Loucy (cell line): ENCODE measurements around the gene MATN4.

Source experiments
- H2AFZ ChIP-seq: fragments of 200-600 bp; sonication (generic); 2 replicates; pipeline ENCODE4 v1.6.0; 2016; ENCODE audit warnings: antibody characterized with exemption, mild to moderate bottlenecking, low read length, moderate library complexity
- H3F3A ChIP-seq: fragments of 200-600 bp; 2 replicates; pipeline ENCODE4 v1.6.0; 2016; ENCODE audit warnings: antibody characterized with exemption, low read depth, mild to moderate bottlenecking
- H3K27me3 ChIP-seq: fragments of 200-600 bp; sonication (generic); 2 replicates; pipeline ENCODE4 v1.6.1; 2014; ENCODE audit warnings: low read length, mild to moderate bottlenecking; ENCODE audit not compliant: insufficient read depth, poor library complexity, severe bottlenecking
- H3K36me3 ChIP-seq: fragments of 200-600 bp; sonication (generic); 2 replicates; pipeline ENCODE4 v1.6.1; 2016; ENCODE audit warnings: low read length; ENCODE audit not compliant: insufficient read depth
- H3K4me1 ChIP-seq: fragments of 200-600 bp; sonication (generic); 2 replicates; pipeline ENCODE4 v1.5.1; 2014; ENCODE audit warnings: low read length, mild to moderate bottlenecking; ENCODE audit not compliant: insufficient read depth, poor library complexity, severe bottlenecking
- H3K4me2 ChIP-seq: fragments of 200-600 bp; sonication (generic); 2 replicates; pipeline ENCODE4 v1.6.0; 2014; ENCODE audit warnings: antibody characterized with exemption, low read length, low read depth, mild to moderate bottlenecking; ENCODE audit not compliant: poor library complexity, severe bottlenecking
- H3K4me3 ChIP-seq: fragments of 200-600 bp; sonication (generic); 2 replicates; pipeline ENCODE4 v1.5.1; 2014; ENCODE audit warnings: low read length, mild to moderate bottlenecking, mixed read lengths; ENCODE audit not compliant: poor library complexity, severe bottlenecking
- H3K79me2 ChIP-seq: fragments of 200-600 bp; sonication (generic); 2 replicates; pipeline ENCODE4 v1.6.1; 2014; ENCODE audit warnings: low read length; ENCODE audit not compliant: insufficient read depth
- H3K9ac ChIP-seq: fragments of 200-600 bp; sonication (generic); 2 replicates; pipeline ENCODE4 v1.6.0; 2014; ENCODE audit warnings: mild to moderate bottlenecking, low read depth, low read length, moderate library complexity; ENCODE audit not compliant: poor library complexity, severe bottlenecking
- H3K9me2 ChIP-seq: fragments of 200-600 bp; sonication (generic); replicated peaks from 2 replicates; pipeline ENCODE4 v1.6.1; 2016; ENCODE audit warnings: low read depth, low read length, mixed read lengths
- H3K9me3 ChIP-seq: fragments of 200-600 bp; sonication (generic); 2 replicates; pipeline ENCODE4 v1.6.1; 2014; ENCODE audit warnings: mild to moderate bottlenecking, antibody characterized with exemption, low read length, low read depth; ENCODE audit not compliant: insufficient read depth
- H4K20me1 ChIP-seq: fragments of 200-600 bp; sonication (generic); 2 replicates; pipeline ENCODE4 v1.6.0; 2014; ENCODE audit warnings: antibody characterized with exemption, low read length, mild to moderate bottlenecking; ENCODE audit not compliant: insufficient read depth, poor library complexity, severe bottlenecking
- EZH2phosphoT487 ChIP-seq: fragments of 200-600 bp; IDR thresholded peaks from 2 replicates; pipeline ENCODE4 v1.6.1; 2018; ENCODE audit warnings: antibody characterized with exemption, mild to moderate bottlenecking, moderate library complexity, borderline replicate concordance
- TF ChIP-seq, protein P1 (sequence below): fragments of 200-600 bp; sonication (generic); conservative IDR thresholded peaks from 2 replicates; pipeline ENCODE4 v1.5.1; 2014; ENCODE audit warnings: mild to moderate bottlenecking, antibody characterized with exemption, low read length

Gene MATN4

DNA sequence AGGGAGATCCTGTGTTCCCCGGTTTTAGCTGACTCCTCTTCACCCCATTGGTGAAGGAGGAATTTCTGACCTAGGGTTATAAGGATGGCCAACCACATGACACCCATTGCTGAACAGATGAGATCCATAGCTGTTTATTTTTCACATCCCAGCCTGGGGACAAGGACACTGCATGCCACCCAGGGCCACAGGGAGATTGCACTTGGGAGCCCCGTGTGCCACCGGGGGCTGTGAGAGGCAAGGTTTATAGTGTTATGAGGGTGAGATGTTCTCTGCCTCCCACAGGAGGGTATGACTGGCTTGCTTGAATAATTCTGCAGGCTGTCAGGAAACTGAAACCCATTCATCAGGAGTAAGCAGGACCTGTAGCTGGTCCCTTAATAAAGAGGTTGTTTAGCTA, 39.0 kb downstream of the MATN4 start:
- no peak for TF ChIP-seq EZH2phosphoT487
- TF ChIP-seq, protein P1, sequence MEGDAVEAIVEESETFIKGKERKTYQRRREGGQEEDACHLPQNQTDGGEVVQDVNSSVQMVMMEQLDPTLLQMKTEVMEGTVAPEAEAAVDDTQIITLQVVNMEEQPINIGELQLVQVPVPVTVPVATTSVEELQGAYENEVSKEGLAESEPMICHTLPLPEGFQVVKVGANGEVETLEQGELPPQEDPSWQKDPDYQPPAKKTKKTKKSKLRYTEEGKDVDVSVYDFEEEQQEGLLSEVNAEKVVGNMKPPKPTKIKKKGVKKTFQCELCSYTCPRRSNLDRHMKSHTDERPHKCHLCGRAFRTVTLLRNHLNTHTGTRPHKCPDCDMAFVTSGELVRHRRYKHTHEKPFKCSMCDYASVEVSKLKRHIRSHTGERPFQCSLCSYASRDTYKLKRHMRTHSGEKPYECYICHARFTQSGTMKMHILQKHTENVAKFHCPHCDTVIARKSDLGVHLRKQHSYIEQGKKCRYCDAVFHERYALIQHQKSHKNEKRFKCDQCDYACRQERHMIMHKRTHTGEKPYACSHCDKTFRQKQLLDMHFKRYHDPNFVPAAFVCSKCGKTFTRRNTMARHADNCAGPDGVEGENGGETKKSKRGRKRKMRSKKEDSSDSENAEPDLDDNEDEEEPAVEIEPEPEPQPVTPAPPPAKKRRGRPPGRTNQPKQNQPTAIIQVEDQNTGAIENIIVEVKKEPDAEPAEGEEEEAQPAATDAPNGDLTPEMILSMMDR: no peak
- no peaks in the 10 kb centered on the region for H3K27me3 ChIP-seq

DNA sequence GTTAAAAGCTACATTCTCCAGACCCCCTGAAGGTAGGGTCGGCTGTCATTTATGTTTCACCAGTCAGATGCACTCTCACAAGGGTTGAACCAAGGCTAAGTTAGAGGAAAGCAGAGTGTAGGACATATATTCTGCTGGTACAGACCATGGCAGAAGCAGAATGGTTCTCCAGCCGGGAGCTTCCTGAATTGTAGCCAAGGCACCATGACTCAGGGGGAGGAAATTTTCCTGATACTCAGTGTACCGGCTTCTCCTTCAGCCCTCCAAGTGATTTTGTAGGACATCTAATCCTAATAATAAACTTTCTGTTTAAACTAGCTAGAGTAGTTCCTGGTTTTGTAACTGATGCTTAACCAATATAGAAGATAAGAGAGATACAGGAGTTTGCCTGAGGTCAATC, 39.6 kb downstream of the MATN4 start:
- Histone ChIP-seq H3K9me3 (no peaks in the 10 kb centered on the region), H3K4me2 (no peak overlapping the region), H3K9me2 (no peaks in the 10 kb centered on the region), H3F3A (no peaks in the 10 kb centered on the region), H3K4me3 (no peak overlapping the region), H2AFZ (no peak overlapping the region), H4K20me1 (no peaks in the 10 kb centered on the region), H3K27me3 (no peaks in the 10 kb centered on the region), H3K79me2 (no peaks in the 10 kb centered on the region), H3K4me1 (no peaks in the 10 kb centered on the region), H3K36me3 (no peaks in the 10 kb centered on the region), H3K9ac (no peak overlapping the region)
- no peak for TF ChIP-seq EZH2phosphoT487
- TF ChIP-seq, protein P1: no peak

More for the DNA sequence above, 39.0 kb downstream of the MATN4 start:
- Histone ChIP-seq H3K4me3 (no peak overlapping the region), H3K4me1 (no peaks in the 10 kb centered on the region), H3K36me3 (no peaks in the 10 kb centered on the region), H3K4me2 (no peak overlapping the region), H3K79me2 (no peaks in the 10 kb centered on the region), H2AFZ (no peak overlapping the region), H3K9me2 (no peaks in the 10 kb centered on the region), H3F3A (no peaks in the 10 kb centered on the region), H3K9ac (no peak overlapping the region), H3K9me3 (no peaks in the 10 kb centered on the region), H4K20me1 (no peaks in the 10 kb centered on the region)

DNA sequence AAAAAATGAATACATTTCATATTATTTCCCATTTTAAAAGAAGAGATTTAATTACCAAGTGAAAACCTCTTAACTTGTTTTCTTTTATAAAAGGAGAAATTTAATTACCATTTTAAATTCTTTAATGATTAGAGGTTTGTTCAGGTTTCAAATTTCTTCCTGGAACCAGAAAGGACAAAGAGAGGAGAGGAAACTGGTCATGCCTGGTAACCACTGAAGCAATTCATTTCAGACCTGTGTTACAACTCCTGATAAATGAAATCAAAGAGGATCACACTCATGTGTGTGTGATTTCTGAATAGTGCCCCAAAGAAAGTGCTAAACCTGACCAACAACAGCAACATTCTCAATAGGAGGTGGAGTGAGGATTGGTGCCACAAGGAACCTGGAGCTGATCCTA, 41.1 kb downstream of the MATN4 start:
- H3K9ac ChIP-seq: no peak overlapping the region
- no peaks in the 10 kb centered on the region for H3K27me3 ChIP-seq
- no peaks in the 10 kb centered on the region for H3K9me2 ChIP-seq

More for the DNA sequence above, 41.1 kb downstream of the MATN4 start:
- Histone ChIP-seq H3F3A (no peaks in the 10 kb centered on the region), H3K4me2 (no peak overlapping the region), H3K4me3 (no peak overlapping the region), H3K36me3 (no peaks in the 10 kb centered on the region), H3K9me3 (no peaks in the 10 kb centered on the region), H2AFZ (no peak overlapping the region), H3K4me1 (no peaks in the 10 kb centered on the region), H4K20me1 (no peaks in the 10 kb centered on the region), H3K79me2 (no peaks in the 10 kb centered on the region)
- TF ChIP-seq, protein P1: no peak
- no peak for TF ChIP-seq EZH2phosphoT487
